Endothelial cell (in vitro differentiated cells): ENCODE data around the gene HBS1L. TPM values are rescaled to one million over a fixed set of nuclear protein-coding genes. Genes with fewer than 3 reads are reported as not detected.

ENCODE experiments used
- DNase-seq: peaks from one replicate; pipeline ENCODE4 v3.0.0; 2021; ENCODE audit warnings: low spot score
- H3K27ac Mint-ChIP-seq: one replicate; pipeline ENCODE4 v1.8.0; 2021; ENCODE audit warnings: mixed read lengths, inconsistent platforms; ENCODE audit not compliant: unreplicated experiment
- H3K27me3 Mint-ChIP-seq: one replicate; pipeline ENCODE4 v1.8.0; 2021; ENCODE audit warnings: mild to moderate bottlenecking, moderate library complexity, mixed read lengths, inconsistent platforms; ENCODE audit not compliant: unreplicated experiment
- H3K36me3 Mint-ChIP-seq: one replicate; pipeline ENCODE4 v1.8.0; 2021; ENCODE audit warnings: mild to moderate bottlenecking, low read depth, mixed read lengths, inconsistent platforms; ENCODE audit not compliant: unreplicated experiment
- H3K4me1 Mint-ChIP-seq: one replicate; pipeline ENCODE4 v1.8.0; 2021; ENCODE audit warnings: mild to moderate bottlenecking, mixed read lengths, inconsistent platforms; ENCODE audit not compliant: unreplicated experiment
- H3K4me3 Mint-ChIP-seq: one replicate; pipeline ENCODE4 v1.8.0; 2021; ENCODE audit warnings: mild to moderate bottlenecking, mixed read lengths, inconsistent platforms; ENCODE audit not compliant: unreplicated experiment
- H3K9me3 Mint-ChIP-seq: one replicate; pipeline ENCODE4 v1.8.0; 2021; ENCODE audit warnings: mixed read lengths, inconsistent platforms; ENCODE audit not compliant: unreplicated experiment
- CTCF ChIP-seq: fragments of 200-600 bp; sonication (generic); IDR thresholded peaks from one replicate; pipeline ENCODE4 v1.5.0; 2021; ENCODE audit warnings: antibody characterized with exemption; ENCODE audit not compliant: unreplicated experiment
- total RNA-seq: library from RNA; stranded (reverse); fragmentation: NEBNext Ultra II Directional; extraction: Animal tissue kit (Norgen Biotek cat#: 25700); gene quantifications from one replicate; pipeline ENCODE4 v1.2.1, GENCODE V29; 2021; ENCODE audit not compliant: unreplicated experiment

The HBS1L gene
- total RNA-seq, 1 donor from 2014 or later, result 93.3 TPM

GRCh38 chr6:134954272-134955000 lies 100.2 kb downstream of the HBS1L start:
- Mint-ChIP-seq H3K27me3 (peaks cover 2% of the 10 kb centered on the region), H3K27ac (no peak overlapping the region), H3K9me3 (no peaks in the 10 kb centered on the region)

GRCh38 chr6:134951494-134952263 lies 102.9 kb downstream of the HBS1L start:
- H3K27me3 Mint-ChIP-seq, result peaks cover 2% of the 10 kb centered on the region
- TF ChIP-seq CTCF, result no peak
- H3K9me3 Mint-ChIP-seq, result no peaks in the 10 kb centered on the region
- H3K4me3 Mint-ChIP-seq, result no peak overlapping the region
- DNase-seq, result no peak
- H3K4me1 Mint-ChIP-seq, result no peaks in the 10 kb centered on the region
- H3K27ac Mint-ChIP-seq, result no peak overlapping the region
- H3K36me3 Mint-ChIP-seq, result no peaks in the 10 kb centered on the region

More at GRCh38 chr6:134954272-134955000, 100.2 kb downstream of the HBS1L start:
- no peak overlapping the region for H3K4me3 Mint-ChIP-seq
- no peaks in the 10 kb centered on the region for H3K4me1 Mint-ChIP-seq
- DNase-seq, result no peak
- peaks cover 4% of the 10 kb centered on the region for H3K36me3 Mint-ChIP-seq
- no peak for TF ChIP-seq CTCF

- Mint-ChIP-seq H3K27me3 (peaks cover 2% of the 10 kb centered on the region), H3K9me3 (no peaks in the 10 kb centered on the region)
- no peak for TF ChIP-seq CTCF
Measured at GRCh38 chr6:134950482-134950881, 104.1 kb downstream of the HBS1L start.

GRCh38 chr6:134949927-134950326 lies 104.7 kb downstream of the HBS1L start, which contains the start of gene ALDH8A1:
Gene ALDH8A1, minus strand, starts transcription at chr6:134950101. Its CDS starts 48 bp downstream, at chr6:134950053.
- no peak within 1 kb of the TSS for H3K27ac Mint-ChIP-seq
- no peak for DNase-seq

More at GRCh38 chr6:134950482-134950881, 104.1 kb downstream of the HBS1L start:
- no peak for DNase-seq
- no peak overlapping the region for H3K4me3 Mint-ChIP-seq
- no peaks in the 10 kb centered on the region for H3K36me3 Mint-ChIP-seq
- no peak overlapping the region for H3K27ac Mint-ChIP-seq
- H3K4me1 Mint-ChIP-seq, result no peaks in the 10 kb centered on the region

More at GRCh38 chr6:134949927-134950326, 104.7 kb downstream of the HBS1L start, which contains the start of gene ALDH8A1:
- Mint-ChIP-seq H3K4me3 (no peak within 1 kb of the TSS), H3K27me3 (peaks cover 2% of the 10 kb centered on the region), H3K9me3 (no peaks in the 10 kb centered on the region), H3K4me1 (no peaks in the 10 kb centered on the region), H3K36me3 (no peaks in the 10 kb centered on the region)
- no peak for TF ChIP-seq CTCF
